ENCODE measurements around the gene OR10A5.

- TF ChIP-seq CTCF (IDR thresholded peaks at IDR 0.05) (no peak), POLR2A (IDR thresholded peaks at IDR 0.05) (no peak)
Observed at GRCh38 chr11:6876914-6877313, 31.4 kb downstream of the OR10A5 start.

Data from esophagus squamous epithelium (tissue), 4 donors.